Measurements from ENCODE around the gene GCNT3.
A peak's percentile ranks its signal among the peaks of the same experiment; 100 is the strongest.
"Not testable (repeated sequence)": the region's sequence is repeated elsewhere in the genome, so short reads cannot be mapped to it uniquely, and the experiment has no call there.

GCNT3 gene

GRCh38 chr15:59618406-59618805, 6.8 kb downstream of the GCNT3 start:
- DNase-seq = no peak

GRCh38 chr15:59622289-59622688, 10.7 kb downstream of the GCNT3 start:
- no peak for DNase-seq

- DNase-seq = no peak
These were observed 21.1 kb downstream of the GCNT3 start for GRCh38 chr15:59632714-59633113.

GRCh38 chr15:59636184-59636583, 24.6 kb downstream of the GCNT3 start:
- no peak for DNase-seq

GRCh38 chr15:59637507-59637906, 25.9 kb downstream of the GCNT3 start:
- DNase-seq = not testable (repeated sequence)

GRCh38 chr15:59642351-59642750, 30.8 kb downstream of the GCNT3 start:
- no peak for DNase-seq

- no peak for DNase-seq
These were observed 33.2 kb downstream of the GCNT3 start for GRCh38 chr15:59644756-59645155.

GRCh38 chr15:59645812-59646211, 34.2 kb downstream of the GCNT3 start:
- DNase-seq = not testable (repeated sequence)

- no peak for DNase-seq
These were observed 34.7 kb downstream of the GCNT3 start for GRCh38 chr15:59646277-59646676.

GRCh38 chr15:59647085-59647484, 35.5 kb downstream of the GCNT3 start:
- no peak for DNase-seq

GRCh38 chr15:59649603-59650002, 38.0 kb downstream of the GCNT3 start:
- no peak for DNase-seq

GRCh38 chr15:59654046-59654445, 42.5 kb downstream of the GCNT3 start:
- no peak for DNase-seq

GRCh38 chr15:59656897-59657634, 45.5 kb downstream of the GCNT3 start, which contains the start of gene GTF2A2:
TSS of gene GTF2A2 (minus strand) at chr15:59657515. CDS start at chr15:59652277, 5,238 bp downstream.
- DNase-seq = peak; percentile 89

- no peak for DNase-seq
These were observed 46.1 kb downstream of the GCNT3 start for GRCh38 chr15:59657635-59658125.

- no peak for DNase-seq
These were observed 47.8 kb downstream of the GCNT3 start for GRCh38 chr15:59659366-59659765.

GRCh38 chr15:59662260-59662659, 50.7 kb downstream of the GCNT3 start:
- DNase-seq = no peak

GRCh38 chr15:59668556-59668955, 57.0 kb downstream of the GCNT3 start:
- no peak for DNase-seq

Data from NCI-H2227 treated with DMSO at 0.1 percent for 48 hours (cell line).